Caco-2 (cell line): Measurements from ENCODE around the gene CRACR2A. TPM values are rescaled to one million over a fixed set of nuclear protein-coding genes. Genes with fewer than 3 reads are reported as not detected.
A peak's percentile ranks its signal among the peaks of the same experiment; 100 is the strongest.

ENCODE experiments used
- BruUV-seq: library from RNA; stranded (reverse); fragments of 400-500 nt; replicated peaks from 2 replicates; lab custom pipeline; 2021; lab: Mats Ljungman, UMichigan
- CTCF ChIA-PET: fragments of 300-600 bp; sonication (Branson Sonifier 250); formaldehyde crosslinking; loops from one replicate; lab custom pipeline; 2022; ENCODE audit warnings: antibody characterized with exemption; lab: Charles Lee
- POLR2A ChIA-PET: fragments of 300-600 bp; sonication (Branson Sonifier 250); formaldehyde crosslinking; loops from one replicate; lab custom pipeline; 2022; ENCODE audit warnings: antibody characterized with exemption; lab: Charles Lee
- DNase-seq, 2 experiments: peaks; one replicate each; pipeline versions ENCODE4 v3.0.0 to v3.0.0-alpha.2; 2020 to 2022
- H3K27me3 ChIP-seq: replicated peaks from 2 replicates; pipeline ENCODE4 v1.6.0; 2011; ENCODE audit warnings: low read length; ENCODE audit not compliant: control insufficient read depth, insufficient read depth
- H3K36me3 ChIP-seq: 2 replicates; pipeline ENCODE4 v1.5.1; 2011; ENCODE audit warnings: low read length; ENCODE audit not compliant: control insufficient read depth, insufficient read depth
- H3K4me1 ChIP-seq: fragments of 250-450 bp; sonication (Bioruptor Pico); 2 replicates; pipeline ENCODE4 v1.5.1; 2020; ENCODE audit warnings: mild to moderate bottlenecking
- H3K4me3 ChIP-seq: 2 replicates; pipeline ENCODE4 v1.5.1; 2011; ENCODE audit warnings: low read depth, mild to moderate bottlenecking, control low read depth, low read length
- H3K9me3 ChIP-seq: fragments of 250-450 bp; sonication (Bioruptor Pico); 2 replicates; pipeline ENCODE4 v1.5.1; 2020; ENCODE audit warnings: mild to moderate bottlenecking, moderate library complexity
- H3K27ac Mint-ChIP-seq: one replicate; pipeline ENCODE4 v1.8.0; 2022; ENCODE audit warnings: mixed read lengths; ENCODE audit not compliant: unreplicated experiment
- H3K27me3 Mint-ChIP-seq: one replicate; pipeline ENCODE4 v1.8.0; 2022; ENCODE audit warnings: mixed read lengths; ENCODE audit not compliant: insufficient read depth, unreplicated experiment
- H3K36me3 Mint-ChIP-seq: one replicate; pipeline ENCODE4 v1.8.0; 2022; ENCODE audit warnings: mild to moderate bottlenecking, mixed read lengths; ENCODE audit not compliant: insufficient read depth, unreplicated experiment
- H3K4me1 Mint-ChIP-seq: one replicate; pipeline ENCODE4 v1.8.0; 2022; ENCODE audit warnings: low read depth, mixed read lengths; ENCODE audit not compliant: unreplicated experiment
- H3K4me3 Mint-ChIP-seq: one replicate; pipeline ENCODE4 v1.8.0; 2022; ENCODE audit warnings: mild to moderate bottlenecking, moderate library complexity, mixed read lengths; ENCODE audit not compliant: unreplicated experiment
- H3K9me3 Mint-ChIP-seq: one replicate; pipeline ENCODE4 v1.8.0; 2022; ENCODE audit warnings: mixed read lengths; ENCODE audit not compliant: unreplicated experiment
- intact Hi-C: fragments of 100-400 bp; cut with micrococcal nuclease; formaldehyde crosslinking; loops from one replicate; pipeline ENCODE4 v1.10.0; 2022; ENCODE audit not compliant: unreplicated experiment
- total RNA-seq: library from RNA; stranded (reverse); gene quantifications from 2 replicates; pipeline ENCODE4 v1.2.3, GENCODE V29; 2022
- TF ChIP-seq, protein P1 (sequence below), 2 experiments: fragments of 200-600 bp in 1 of 2; IDR thresholded peaks; 1 replicate in 1 of 2; 2 replicates in 1 of 2; pipeline versions ENCODE4 v1.5.1 to v1.8.0; 2011 to 2022; ENCODE audit warnings: antibody characterized with exemption in 1 of 2, control low read depth in 1 of 2, inconsistent platforms in 1 of 2, low read depth in 1 of 2, low read length in 1 of 2, mild to moderate bottlenecking in 1 of 2, moderate library complexity in 1 of 2; ENCODE audit not compliant: insufficient read depth in 1 of 2, severe bottlenecking in 1 of 2, unreplicated experiment in 1 of 2

The CRACR2A gene
- total RNA-seq, 1 experiment from 2014 or later: 16.5 TPM

DNA sequence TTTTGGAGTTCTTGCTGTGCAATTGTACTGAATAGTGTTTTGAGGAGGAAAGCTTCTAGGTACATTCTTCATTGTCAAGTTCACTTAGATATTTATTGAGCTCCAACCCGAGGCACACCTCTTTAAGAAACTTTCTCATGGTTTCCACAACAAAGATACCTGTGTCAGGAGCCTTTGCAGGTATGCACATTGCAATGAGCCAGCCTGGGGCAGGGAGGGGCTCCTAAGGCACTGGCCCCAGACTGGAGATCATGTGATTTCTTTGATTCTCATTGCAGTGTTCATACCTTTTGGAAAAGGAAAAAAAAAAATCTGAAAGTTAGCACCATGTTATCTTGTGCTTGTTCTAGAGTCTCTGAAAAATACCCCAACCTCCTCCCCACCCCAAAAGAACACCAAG, 181.6 kb downstream of the CRACR2A start:
- Histone ChIP-seq H3K9me3 (0 out of 2 replicates have a peak, but pooled peaks cover 3% of the 10 kb centered on the region), H3K4me1 (no peaks in the 10 kb centered on the region), H3K27me3 (no peaks in the 10 kb centered on the region), H3K36me3 (no peaks in the 10 kb centered on the region), H3K4me3 (no peak overlapping the region)
- H3K27ac Mint-ChIP-seq: no peak overlapping the region
- H3K27me3 Mint-ChIP-seq: peaks cover 7% of the 10 kb centered on the region
- H3K36me3 Mint-ChIP-seq: no peaks in the 10 kb centered on the region
- peak in 1 of 2 experiments; percentile 5 for DNase-seq
- intact Hi-C loops: no loop called here
- no TSS peak for BruUV-seq
- H3K4me1 Mint-ChIP-seq: no peaks in the 10 kb centered on the region
- TF ChIP-seq, protein P1, sequence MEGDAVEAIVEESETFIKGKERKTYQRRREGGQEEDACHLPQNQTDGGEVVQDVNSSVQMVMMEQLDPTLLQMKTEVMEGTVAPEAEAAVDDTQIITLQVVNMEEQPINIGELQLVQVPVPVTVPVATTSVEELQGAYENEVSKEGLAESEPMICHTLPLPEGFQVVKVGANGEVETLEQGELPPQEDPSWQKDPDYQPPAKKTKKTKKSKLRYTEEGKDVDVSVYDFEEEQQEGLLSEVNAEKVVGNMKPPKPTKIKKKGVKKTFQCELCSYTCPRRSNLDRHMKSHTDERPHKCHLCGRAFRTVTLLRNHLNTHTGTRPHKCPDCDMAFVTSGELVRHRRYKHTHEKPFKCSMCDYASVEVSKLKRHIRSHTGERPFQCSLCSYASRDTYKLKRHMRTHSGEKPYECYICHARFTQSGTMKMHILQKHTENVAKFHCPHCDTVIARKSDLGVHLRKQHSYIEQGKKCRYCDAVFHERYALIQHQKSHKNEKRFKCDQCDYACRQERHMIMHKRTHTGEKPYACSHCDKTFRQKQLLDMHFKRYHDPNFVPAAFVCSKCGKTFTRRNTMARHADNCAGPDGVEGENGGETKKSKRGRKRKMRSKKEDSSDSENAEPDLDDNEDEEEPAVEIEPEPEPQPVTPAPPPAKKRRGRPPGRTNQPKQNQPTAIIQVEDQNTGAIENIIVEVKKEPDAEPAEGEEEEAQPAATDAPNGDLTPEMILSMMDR (IDR thresholded peaks at IDR 0.05; ENCODE audit: insufficient read depth in 1 of 2, low read depth in 1 of 2, low read length in 1 of 2, severe bottlenecking in 1 of 2, unreplicated experiment in 1 of 2): no peak
- ChIA-PET CTCF (no interaction called here), POLR2A (interaction anchor here (0.7 kb wide), 1 partner anchor 206 kb away, joined by 3 read pairs; no protein-coding TSS in a partner anchor)
- no peaks in the 10 kb centered on the region for H3K9me3 Mint-ChIP-seq
- no peak overlapping the region for H3K4me3 Mint-ChIP-seq

DNA sequence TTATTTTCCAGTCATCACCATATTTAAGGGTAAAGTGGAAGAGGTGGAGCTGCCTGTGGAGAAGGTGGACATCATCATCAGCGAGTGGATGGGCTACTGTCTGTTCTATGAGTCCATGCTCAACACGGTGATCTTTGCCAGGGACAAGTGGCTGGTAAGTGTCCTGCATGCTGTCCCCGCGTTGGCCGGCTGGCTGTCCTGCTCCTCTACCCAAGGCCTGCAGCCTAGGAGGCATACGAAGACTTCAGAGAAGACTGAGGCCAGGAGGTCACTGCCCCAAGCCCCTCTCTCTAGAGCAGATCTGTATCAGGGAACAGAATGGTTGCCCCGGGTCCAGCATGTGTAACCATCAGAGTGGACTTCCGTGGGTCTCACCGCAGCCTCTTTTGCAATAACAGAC, 184.2 kb downstream of the CRACR2A start:
- ChIA-PET CTCF (no interaction called here), POLR2A (no interaction called here)
- no peaks in the 10 kb centered on the region for H3K9me3 Mint-ChIP-seq
- H3K27me3 Mint-ChIP-seq: peaks cover 9% of the 10 kb centered on the region
- H3K27ac Mint-ChIP-seq: no peak overlapping the region
- TF ChIP-seq, protein P1 (IDR thresholded peaks at IDR 0.05; ENCODE audit: insufficient read depth in 1 of 2, low read depth in 1 of 2, low read length in 1 of 2, severe bottlenecking in 1 of 2, unreplicated experiment in 1 of 2): no peak
- intact Hi-C loops: no loop called here
- no peaks in the 10 kb centered on the region for H3K36me3 Mint-ChIP-seq
- H3K4me3 Mint-ChIP-seq: no peak overlapping the region
- peak in 1 of 2 experiments; percentile 20 for DNase-seq
- no peaks in the 10 kb centered on the region for H3K4me1 ChIP-seq
- H3K36me3 ChIP-seq: no peaks in the 10 kb centered on the region
- BruUV-seq: no TSS peak
- H3K27me3 ChIP-seq: no peaks in the 10 kb centered on the region
- no peak overlapping the region for H3K4me3 ChIP-seq
- no peaks in the 10 kb centered on the region for H3K4me1 Mint-ChIP-seq
- 0 out of 2 replicates have a peak, but pooled peaks cover 3% of the 10 kb centered on the region for H3K9me3 ChIP-seq

DNA sequence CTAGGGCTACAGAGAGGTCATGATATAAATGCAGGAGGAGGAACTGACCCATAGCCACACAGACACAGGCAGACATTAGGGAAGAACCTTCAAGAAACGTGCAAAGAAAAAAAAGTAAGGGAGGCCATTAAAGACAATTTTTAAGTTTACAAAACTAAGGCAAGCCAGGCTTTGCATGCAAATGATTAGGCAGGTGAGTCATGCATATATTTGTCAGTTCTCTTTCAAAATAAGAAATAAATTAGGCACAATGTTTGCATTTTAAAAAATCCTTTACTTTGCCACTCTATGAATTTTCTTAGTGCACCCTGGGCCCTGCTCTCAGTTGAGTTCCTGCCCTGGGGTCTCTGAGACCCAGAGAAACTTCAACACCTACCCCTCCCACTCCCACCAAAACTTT, 186.9 kb downstream of the CRACR2A start:
- no TSS peak for BruUV-seq
- ChIA-PET POLR2A (no interaction called here), CTCF (no interaction called here)
- Histone ChIP-seq H3K36me3 (no peaks in the 10 kb centered on the region), H3K4me3 (no peak overlapping the region), H3K27me3 (no peaks in the 10 kb centered on the region), H3K4me1 (no peaks in the 10 kb centered on the region), H3K9me3 (0 out of 2 replicates have a peak, but pooled peaks cover 3% of the 10 kb centered on the region)
- no peaks in the 10 kb centered on the region for H3K9me3 Mint-ChIP-seq
- no peaks in the 10 kb centered on the region for H3K4me1 Mint-ChIP-seq
- intact Hi-C loops: no loop called here
- no peak overlapping the region for H3K27ac Mint-ChIP-seq
- TF ChIP-seq, protein P1 (IDR thresholded peaks at IDR 0.05; ENCODE audit: insufficient read depth in 1 of 2, low read depth in 1 of 2, low read length in 1 of 2, severe bottlenecking in 1 of 2, unreplicated experiment in 1 of 2): no peak
- no peak for DNase-seq
- no peak overlapping the region for H3K4me3 Mint-ChIP-seq
- H3K27me3 Mint-ChIP-seq: peaks cover 3% of the 10 kb centered on the region
- H3K36me3 Mint-ChIP-seq: no peaks in the 10 kb centered on the region

Other genes with a start within 250 kb of the CRACR2A start
- 18.1 and 19.0 TPM in 2 replicates for gene PARP11, start 120.3 kb upstream of the CRACR2A start, total RNA-seq